ENCODE data around the gene DPPA3.
"Not testable (repeated sequence)": the region's sequence is repeated elsewhere in the genome, so short reads cannot be mapped to it uniquely, and the experiment has no call there.

DPPA3 gene

DNA sequence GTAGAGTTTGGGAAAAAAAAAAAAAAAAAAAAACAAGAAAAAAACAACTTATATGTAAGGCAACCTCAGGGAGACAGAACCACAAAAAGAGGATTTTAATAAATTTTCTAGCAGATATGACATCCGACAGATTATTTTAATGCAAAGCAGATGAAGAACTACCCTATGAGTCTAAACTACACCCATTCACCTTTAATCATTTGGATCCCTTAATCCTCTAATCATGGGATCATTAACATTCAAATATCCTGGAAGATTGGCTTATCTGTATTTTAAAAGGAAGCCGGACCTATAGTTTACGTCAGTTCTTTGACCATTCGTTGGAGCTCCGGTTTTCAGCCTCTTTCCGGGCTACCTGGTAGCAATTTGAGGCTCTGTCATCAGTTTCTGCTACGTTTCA, at the start of gene DPPA3:
TSS of gene DPPA3 (plus strand) at position 301 of the 400 bp plus-strand sequence. CDS start 138 bp downstream, outside the sequence.
- DNase-seq (ENCODE audit: low spot score), result no peak

DNA sequence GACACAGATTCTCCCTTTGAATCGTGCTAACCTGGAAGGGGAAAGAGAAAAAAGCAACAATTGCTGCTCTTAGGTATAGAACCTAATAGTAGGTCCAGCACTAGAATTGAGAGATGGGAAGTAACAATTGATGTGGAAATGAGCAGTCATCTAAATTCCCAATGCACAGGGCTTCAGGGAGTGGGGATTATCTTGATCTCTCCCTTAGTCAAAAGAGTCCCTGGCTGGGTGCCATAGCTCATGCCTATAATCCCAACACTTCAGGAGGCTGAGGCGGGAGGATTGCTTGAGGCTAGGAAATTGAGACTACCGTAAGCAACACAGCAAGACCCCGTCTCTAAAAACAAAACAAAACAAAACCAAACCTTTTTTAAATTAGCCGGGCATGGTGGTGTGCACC, 49.5 kb upstream of the DPPA3 start:
- no peak for DNase-seq (ENCODE audit: low spot score)

DNA sequence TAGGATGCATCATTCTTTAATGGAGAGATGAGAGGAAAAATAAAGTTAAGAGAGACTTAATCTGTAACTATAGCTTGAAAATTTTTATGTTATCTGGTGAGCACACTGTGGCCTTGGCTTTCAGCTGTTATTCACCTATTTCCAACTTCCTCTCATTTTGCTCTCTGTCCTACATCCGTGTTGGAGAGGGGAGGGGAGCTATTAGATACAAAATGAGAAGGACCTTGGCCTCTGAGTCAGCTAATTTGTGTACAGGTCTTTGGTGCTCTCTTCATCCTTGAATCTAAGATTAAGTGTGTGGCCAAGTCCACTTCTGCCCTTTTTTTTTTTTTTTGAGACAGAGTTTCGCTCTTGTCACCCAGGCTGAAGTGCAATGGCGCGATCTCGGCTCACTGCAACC, 44.6 kb upstream of the DPPA3 start:
- no peak for DNase-seq (ENCODE audit: low spot score)

DNA sequence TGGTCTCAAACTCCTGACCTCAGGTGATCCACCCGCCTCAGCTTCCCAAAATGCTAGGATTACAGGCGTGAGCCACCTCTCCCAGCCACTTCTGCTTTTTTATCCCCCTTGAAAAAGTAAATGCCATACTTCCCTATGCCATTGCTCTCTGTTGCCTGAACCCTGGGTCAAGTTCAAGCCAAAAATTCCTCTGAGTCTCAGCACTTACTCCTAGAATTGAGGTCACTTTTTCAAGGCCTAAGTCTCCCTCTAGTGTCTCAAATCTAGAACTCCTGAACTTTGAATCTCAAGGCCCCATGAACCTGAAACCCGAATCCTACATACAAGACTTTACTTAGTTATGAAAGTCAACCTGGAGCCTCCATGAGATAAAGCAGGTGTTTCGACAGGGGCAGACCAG, 44.1 kb upstream of the DPPA3 start:
- DNase-seq (ENCODE audit: low spot score), result no peak

DNA sequence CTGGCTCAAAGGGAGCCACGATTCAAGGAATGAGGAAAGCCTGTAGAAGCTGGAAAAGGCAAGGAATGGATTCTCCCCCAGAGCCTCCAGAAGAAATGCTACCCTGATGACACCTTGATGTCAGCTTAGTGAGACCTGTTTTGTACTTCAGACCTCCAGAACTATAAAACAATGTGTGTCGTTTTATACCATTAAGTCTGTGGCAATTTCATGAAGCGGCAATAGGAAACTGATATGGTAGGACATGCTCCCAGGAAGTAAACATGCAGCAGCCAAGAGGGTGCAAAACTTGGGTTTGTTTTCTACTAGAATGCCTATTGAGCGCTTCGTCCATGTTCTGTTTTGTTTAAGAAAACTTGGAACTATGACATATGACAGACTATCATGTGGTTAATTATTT, 43.1 kb upstream of the DPPA3 start:
- DNase-seq (ENCODE audit: low spot score), result no peak

DNA sequence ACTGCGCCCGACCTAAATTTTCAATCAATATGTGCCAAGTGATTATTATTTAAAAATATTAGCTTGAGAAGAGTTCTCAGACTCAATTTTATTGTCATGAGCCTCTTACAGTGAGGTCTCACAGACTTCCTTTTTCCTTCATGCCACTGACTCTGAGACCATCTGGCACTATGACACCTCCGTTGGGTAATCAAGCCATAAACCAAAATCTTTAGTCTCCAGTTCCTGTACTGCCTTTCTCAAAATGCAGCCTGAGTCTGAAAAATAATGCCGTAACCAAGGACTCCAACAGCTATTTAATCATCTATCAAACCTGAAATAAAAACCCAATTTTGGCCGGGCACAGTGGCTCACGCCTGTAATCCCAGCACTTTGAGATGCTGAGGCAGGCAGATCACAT, 35.8 kb upstream of the DPPA3 start:
- not testable (repeated sequence) for DNase-seq (ENCODE audit: low spot score)

DNA sequence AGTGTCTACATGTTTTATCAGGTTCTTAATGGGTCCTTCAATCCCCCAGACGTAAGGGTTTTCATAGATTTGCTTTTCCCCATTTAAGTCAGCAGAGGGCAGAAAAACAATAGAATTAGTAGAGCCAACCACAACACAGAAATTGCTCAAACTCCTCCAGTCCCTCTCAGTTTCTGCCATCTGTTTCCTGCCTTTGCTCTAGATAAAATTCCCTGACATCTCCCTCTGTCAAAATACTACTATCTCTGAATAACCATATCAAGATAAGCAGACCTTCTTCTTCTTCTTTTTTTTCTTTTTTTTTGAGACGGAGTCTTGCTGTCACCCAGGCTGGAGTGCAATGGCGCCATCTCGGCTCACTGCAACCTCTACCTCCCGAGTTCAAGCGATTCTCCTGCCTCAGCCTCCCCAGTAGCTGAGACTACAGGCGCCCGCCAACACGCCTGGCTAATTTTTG, 33.8 kb upstream of the DPPA3 start:
- peak; percentile 27 for DNase-seq (ENCODE audit: low spot score)

DNA sequence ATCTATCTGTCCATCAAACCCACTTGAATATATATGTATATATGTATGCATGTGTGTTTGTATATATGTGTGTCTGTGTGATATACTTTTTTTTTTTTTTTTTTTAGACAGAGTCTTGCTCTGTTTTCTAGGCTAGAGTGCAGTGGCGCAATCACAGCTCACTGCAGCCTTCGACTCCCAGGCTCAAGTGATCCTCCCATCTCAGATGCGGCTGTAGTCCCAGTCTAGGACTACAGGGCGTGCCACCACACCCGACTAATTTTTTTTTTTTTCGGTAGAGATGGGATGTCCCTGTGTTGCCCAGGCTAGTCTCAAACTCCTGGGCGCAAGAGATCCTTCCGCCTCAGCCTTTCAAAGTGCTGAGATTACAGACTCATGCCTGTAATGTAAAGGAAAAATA, 32.5 kb upstream of the DPPA3 start:
- DNase-seq (ENCODE audit: low spot score), result no peak

DNA sequence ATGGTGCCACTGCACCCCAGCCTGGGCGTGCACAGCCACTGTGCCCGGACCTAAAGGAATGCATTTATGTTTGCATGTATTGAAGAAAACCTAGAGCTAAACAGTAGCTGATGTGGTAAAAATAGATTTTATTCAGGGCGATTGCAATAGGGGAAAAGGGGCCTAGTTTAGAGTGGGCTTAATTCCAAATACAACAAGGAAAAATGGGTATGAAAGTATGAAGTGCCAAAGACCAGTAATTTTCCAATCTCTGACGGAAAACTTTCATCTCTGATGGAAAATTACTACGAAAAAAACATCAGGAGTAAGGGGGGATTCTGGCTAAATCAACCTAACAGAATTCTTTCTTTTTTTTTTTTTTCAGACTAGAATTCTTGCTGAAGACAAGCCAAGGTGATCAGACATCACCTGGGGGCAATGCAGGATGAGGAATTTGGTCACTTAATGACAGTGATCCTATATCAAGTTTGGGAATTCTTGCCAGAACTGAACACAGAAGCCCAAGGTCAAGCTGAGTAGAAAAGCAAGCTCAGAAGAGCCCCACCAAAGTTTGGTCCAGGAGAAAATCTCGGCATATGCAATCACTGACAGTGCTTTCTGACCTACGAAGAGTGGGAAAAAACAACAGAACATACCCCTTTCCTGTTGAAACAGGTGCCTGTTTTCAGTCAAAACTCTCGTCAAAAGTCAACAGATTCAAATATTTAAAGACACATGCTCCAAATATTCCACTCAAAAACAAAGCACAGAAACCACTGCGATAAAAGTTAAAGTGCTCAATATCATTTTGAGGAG, 31.8 kb upstream of the DPPA3 start:
- DNase-seq (ENCODE audit: low spot score), result no peak

DNA sequence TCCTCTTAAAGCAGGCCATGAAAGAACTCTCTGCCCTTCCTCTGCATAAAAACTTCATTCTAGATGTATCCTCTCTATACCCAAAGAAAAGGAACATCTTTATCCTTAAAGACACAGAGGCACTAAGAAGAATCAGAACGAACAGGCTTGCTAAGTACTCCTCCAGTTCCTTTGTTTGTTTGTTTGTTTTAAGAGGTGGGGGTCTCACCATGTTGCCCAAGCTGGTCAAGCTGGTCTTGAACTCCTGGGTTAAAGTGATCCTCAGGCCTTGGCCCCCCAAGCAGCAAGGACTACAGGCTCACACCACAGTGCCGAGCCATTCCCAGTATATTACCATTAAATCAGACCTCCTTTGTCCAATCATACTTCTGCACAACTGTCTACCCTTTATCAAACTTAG, 29.7 kb upstream of the DPPA3 start:
- no peak for DNase-seq (ENCODE audit: low spot score)

DNA sequence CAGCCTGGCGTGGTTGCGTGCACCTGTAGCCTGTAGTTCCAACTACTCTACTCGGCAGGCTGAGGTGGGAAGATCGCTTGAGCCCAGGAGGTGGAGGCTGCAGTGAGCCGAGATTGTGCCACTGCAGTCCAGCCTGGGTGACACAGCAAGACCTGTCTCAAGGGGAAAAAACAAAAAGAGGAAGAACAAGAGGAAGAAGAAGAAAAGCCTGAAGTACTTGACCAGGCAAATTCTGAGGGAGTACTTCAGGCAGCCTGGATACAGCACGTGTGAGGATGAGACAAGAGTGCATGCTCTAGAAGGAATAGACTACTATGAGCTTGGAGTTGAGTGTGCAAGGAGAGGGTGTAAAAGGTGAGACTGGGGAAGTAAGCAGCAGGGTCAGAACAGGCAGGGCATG, 17.4 kb upstream of the DPPA3 start:
- DNase-seq (ENCODE audit: low spot score), result no peak

DNA sequence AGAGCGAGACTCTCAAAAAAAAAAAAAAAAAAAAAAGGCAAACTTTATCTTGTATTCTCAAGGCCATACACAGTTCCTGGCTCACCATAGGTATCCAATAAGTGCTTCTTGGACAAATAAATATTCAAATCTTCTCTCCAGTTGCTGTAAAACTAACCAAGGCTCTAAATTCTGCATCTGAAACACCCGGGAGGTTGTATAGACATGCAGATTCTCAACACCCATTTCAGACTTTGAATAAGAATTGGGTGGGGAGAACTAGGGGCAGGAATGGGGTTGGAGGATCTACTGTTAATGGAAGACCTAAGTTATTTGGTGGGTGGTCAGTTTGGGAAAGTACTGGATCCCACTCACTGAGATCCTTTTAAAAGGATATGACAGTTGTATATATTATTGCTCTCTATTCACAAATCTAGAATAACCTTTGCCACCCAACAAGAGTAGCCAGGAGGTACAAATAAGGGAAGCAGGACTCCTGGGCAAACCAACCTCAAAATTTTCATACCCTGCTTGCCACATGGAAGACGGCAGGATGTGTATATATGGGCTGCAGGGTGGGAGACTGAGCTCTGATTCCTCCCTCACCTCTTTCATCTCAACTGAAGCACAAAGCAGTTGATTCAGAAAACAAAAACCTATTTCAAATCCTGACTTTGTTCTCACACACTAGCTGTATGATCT, 16.5 kb upstream of the DPPA3 start:
- DNase-seq (ENCODE audit: low spot score), result no peak

DNA sequence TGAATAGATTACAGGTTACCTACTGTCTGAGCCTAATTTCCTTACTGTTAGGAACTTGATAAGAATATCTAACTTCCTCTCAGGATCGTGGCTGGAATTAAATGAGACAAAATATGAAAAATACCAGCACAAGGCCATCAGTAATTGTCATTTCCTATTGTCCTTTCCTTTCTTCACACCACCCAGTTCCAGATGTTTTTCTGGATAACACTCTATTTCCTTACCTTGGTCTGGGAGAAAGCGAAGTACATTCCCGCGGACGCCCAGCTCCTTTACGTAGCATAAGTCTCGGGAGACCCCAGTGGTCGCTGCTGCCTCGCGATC, 16.0 kb upstream of the DPPA3 start:
- DNase-seq (ENCODE audit: low spot score), result no peak

DNA sequence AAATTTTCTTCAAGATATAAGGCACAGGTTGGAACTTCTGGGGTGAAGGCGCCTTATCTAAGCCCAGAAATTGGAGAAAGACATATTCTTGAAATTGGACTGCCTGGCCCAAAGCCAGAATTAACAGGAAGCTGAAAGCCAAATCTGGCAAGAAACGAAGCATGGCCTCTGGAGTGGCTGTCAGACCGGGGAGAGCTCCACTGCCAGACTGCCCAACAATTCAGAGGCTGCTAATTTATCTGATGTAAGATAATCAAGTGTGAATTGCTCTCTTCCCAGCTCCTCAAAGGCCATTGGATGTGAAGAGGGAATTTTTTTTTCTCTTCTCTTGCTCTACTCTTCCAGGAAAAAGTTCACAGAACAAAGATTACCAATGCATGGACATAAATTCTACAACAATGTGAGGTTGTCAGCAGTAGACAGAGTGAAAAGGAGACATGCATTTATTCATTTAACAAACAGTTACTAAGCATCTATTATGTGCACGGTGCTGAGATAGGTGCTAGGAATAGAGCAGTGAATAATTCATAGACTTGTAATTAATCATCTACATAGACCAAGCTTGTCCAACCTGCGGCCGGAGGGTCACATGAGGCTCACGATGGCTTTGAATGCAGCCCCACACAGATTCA, 15.6 kb upstream of the DPPA3 start, which contains the start of gene GDF3:
TSS of gene GDF3 (minus strand) at position 210 of the 632 bp plus-strand sequence. CDS start at position 163, 47 bp downstream.
- no peak for DNase-seq (ENCODE audit: low spot score)

DNA sequence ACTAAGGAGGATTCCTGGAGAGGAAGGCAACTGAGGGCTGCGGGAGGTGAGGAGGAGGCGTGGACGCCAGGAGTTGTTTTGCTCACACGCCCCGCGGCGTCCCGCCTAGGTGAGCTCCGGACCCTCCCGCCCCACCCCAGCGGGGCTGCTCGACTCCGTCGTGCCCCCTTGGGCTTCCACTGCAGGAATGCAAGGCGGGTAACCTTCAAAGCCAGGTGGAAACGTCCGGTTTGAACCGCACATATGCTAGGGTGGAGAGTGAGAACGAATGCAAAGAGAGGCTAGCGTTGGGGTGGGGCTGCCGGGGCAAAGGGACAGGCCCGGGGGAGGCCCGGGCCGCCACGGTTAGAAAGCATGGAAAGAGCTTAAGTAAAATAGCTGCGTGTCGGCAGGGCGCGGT, 5.4 kb upstream of the DPPA3 start:
- DNase-seq (ENCODE audit: low spot score), result no peak

DNA sequence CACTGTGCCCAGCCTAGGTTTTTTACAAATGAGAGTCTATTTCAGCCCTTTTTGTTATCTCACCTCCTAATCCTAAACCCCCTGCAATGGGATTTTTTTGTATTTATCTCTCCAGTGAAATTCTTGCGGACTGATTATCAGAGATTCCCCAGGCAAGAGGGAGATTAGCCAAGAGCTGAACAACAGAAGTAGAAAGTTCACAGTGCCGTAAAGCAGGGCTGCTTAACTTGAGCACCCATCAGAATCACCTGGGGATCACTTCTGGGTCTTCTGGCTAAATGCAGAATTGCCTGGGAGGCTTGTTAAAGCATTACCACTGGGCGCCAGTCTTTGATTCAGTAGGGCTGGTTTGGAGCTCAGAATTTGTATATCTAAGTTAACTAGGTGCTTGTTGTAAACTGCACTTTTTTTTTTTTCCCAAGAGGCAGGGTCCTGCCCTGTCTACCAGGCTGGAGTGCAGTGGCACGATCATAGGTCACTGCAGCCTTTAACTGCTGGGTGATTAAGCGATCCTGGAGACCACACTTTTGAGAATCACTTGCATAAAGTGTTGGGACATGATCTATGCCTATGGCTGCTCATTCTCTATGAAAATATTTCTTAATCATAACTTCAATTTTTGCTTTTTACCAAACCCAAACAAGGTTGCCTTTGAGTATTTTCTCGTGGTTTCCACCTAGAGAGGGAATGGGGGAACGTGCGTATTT, 1.1 kb upstream of the DPPA3 start:
- no peak for DNase-seq (ENCODE audit: low spot score)

DNA sequence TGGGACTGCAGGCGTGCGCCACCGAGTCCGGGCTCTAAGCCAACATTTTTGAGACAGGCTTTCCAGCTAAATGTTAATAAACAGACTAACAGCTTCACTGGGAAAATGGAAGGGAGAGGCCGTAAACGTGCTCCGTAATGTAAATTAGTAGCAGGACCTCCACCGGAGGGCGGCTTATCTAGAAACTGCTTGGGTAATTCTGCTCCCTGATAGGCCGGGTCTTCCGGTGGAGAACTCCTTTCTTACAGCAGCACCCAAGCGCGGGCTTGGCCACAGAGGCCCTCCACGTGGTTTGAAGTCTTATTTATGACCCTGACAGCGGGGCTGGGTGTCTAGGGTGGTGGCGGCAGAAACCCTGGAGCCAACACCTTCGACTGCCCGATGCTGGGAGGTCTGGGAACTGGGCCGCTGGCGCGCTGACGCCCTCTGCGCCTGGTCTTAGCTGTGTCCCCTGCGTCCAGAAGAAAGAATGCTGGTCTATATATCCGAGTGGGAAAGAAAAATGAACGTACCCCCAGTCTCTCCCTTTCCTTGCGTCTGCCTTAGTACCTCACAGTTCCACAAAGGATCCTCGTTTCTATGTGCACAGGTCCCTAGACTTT, 1.7 kb downstream of the DPPA3 start:
- DNase-seq (ENCODE audit: low spot score), result no peak

DNA sequence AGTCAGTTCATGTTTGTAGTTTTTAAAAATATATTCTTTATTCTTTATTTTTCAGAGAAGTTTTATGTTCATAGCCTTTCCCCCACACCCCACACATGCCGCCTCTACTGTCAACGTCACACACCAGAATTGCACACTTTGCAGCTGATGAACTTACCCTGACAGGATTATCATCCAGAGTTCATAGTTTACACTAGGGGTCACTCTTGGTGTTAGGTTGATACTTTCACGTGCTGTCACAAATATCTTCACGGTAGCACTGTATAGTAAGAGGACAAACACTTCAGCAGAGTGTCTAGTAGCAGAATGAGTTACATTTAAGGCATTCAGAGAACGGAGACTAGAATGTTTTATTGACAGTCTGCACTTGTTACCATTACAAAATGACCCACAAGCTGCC, 5.1 kb downstream of the DPPA3 start:
- DNase-seq (ENCODE audit: low spot score), result peak; percentile 24

DNA sequence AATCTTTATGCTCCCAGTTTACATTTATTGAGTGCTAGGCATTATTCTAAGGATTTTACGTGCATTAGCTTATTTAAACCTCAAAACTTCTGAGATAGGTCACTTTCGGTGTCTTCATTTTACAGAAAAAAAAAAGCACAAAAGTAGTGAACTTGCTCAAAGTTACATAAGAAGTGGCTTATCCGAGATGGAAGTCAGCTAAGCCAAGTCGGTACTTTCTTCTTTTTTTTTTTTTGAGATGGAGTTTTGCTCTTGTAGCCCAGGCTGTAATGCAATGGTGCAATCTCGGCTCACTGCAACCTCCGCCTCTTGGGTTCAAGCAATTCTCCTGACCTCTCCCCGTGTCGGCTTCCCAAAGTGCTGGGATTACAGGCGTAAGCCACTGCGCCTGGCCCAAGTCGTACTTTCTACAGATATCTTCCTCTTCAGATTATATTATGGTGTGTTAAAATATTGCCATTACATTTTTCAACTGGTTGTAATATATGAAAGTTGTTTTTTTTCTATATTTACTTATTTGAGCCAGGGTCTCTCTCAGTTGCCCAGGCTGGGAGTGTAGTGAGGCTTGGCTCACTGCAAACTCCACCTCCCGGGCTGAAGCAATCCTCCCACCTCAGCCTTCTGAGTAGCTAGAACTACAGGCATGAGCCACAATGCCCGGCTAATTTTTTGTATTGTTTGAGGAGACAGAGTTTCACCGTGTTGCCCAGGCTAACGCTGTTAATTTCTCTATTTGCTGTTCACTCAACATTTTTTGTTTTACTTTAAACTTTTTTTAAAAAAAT, 8.9 kb downstream of the DPPA3 start:
- DNase-seq (ENCODE audit: low spot score), result no peak

DNA sequence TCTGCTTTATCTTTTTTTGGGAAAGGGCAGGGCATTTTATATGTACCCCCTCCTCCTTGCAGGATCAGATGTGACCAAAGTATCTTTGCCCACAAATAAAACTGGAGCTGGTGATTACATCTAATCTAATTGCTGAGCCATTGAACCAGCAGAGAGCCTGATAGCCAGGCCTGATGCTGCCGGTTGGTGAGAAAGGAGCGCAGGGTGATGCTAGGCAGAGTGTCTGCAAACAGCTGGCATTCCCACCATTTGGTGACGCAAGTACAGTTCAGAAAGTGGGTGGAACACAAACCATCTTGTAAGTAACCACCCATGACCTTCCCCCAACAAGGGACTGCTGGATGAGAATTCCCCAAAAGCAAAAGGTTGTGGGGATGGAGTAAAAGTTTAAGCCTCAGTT, 12.7 kb downstream of the DPPA3 start:
- DNase-seq (ENCODE audit: low spot score), result no peak

DNA sequence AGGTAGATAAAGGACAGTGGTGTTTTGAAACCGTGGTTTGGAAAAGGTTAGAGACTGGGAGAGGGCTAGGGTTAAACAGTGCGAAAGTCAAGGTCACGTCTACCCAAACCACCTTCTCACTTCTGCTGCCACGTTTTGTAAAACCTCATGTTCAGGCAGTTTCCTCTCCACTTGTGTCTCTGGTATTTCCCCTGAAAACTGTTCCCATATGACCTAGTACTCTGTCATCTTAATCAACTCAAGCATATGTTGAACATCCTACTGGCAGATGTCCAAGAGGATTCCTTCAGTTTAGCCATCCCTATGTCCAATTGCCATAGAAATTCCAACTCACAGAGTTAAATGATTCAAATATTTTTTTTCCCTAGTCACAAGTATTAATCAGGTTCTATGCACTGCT, 18.5 kb downstream of the DPPA3 start:
- DNase-seq (ENCODE audit: low spot score), result no peak
